Fibroblast of lung (primary cell): ENCODE results near the gene RAPGEF2. TPM values are rescaled to one million over a fixed set of nuclear protein-coding genes. Genes with fewer than 3 reads are reported as not detected.
A peak's percentile ranks its signal among the peaks of the same experiment; 100 is the strongest.

ENCODE experiments used
- DNase-seq, 2 donors: peaks; one replicate each; pipeline versions ENCODE4 v3.0.0 to v3.0.0-alpha.2; 2010; ENCODE audit warnings: low read depth in 2 of 2
- H2AFZ ChIP-seq: 2 replicates; pipeline ENCODE4 v1.5.1; 2012; ENCODE audit warnings: low read length, control low read depth, inconsistent platforms
- H3K27ac ChIP-seq: 2 replicates; pipeline ENCODE4 v1.5.1; 2011; ENCODE audit warnings: low read length, control low read depth; ENCODE audit not compliant: insufficient read depth
- H3K27me3 ChIP-seq: 2 replicates; pipeline ENCODE4 v1.5.1; 2011; ENCODE audit warnings: mild to moderate bottlenecking, low read length; ENCODE audit not compliant: control insufficient read depth, insufficient read depth
- H3K36me3 ChIP-seq: 2 replicates; pipeline ENCODE4 v1.5.1; 2011; ENCODE audit warnings: low read length; ENCODE audit not compliant: control insufficient read depth, insufficient read depth
- H3K4me1 ChIP-seq: 2 replicates; pipeline ENCODE4 v1.5.1; 2011; ENCODE audit warnings: low read length; ENCODE audit not compliant: control insufficient read depth, insufficient read depth; ENCODE audit errors: extremely low read depth
- H3K4me2 ChIP-seq: 2 replicates; pipeline ENCODE4 v1.5.1; 2011; ENCODE audit warnings: low read length, control low read depth; ENCODE audit not compliant: insufficient read depth; ENCODE audit errors: extremely low read depth
- H3K4me3 ChIP-seq, 4 experiments: fragments of 200-600 bp in 1 of 4; sonication (generic) in 1 of 4; replicated peaks in 1 of 4; 2 replicates each; pipeline ENCODE4 v1.5.1; 2011 to 2016; ENCODE audit warnings: low read length in 4 of 4, low read depth in 3 of 4, mild to moderate bottlenecking in 3 of 4, control low read depth in 2 of 4, inconsistent platforms in 1 of 4, mixed read lengths in 1 of 4; ENCODE audit not compliant: insufficient read depth in 1 of 4; ENCODE audit errors: control extremely low read depth in 1 of 4
- H3K79me2 ChIP-seq: 2 replicates; pipeline ENCODE4 v1.5.1; 2012; ENCODE audit warnings: mild to moderate bottlenecking, low read length, inconsistent platforms; ENCODE audit not compliant: control insufficient read depth, insufficient read depth
- H3K9ac ChIP-seq: 2 replicates; pipeline ENCODE4 v1.5.1; 2011; ENCODE audit warnings: mild to moderate bottlenecking, low read length, control low read depth; ENCODE audit not compliant: insufficient read depth
- H3K9me3 ChIP-seq: 2 replicates; pipeline ENCODE4 v1.5.1; 2012; ENCODE audit warnings: low read depth, low read length; ENCODE audit not compliant: control insufficient read depth, insufficient read depth
- H4K20me1 ChIP-seq: 2 replicates; pipeline ENCODE4 v1.5.1; 2011; ENCODE audit warnings: low read length; ENCODE audit not compliant: control insufficient read depth, insufficient read depth; ENCODE audit errors: extremely low read depth
- EZH2 ChIP-seq: IDR thresholded peaks from 2 replicates; pipeline ENCODE4 v1.5.1; 2012; ENCODE audit warnings: low read length, control low read depth, mild to moderate bottlenecking; ENCODE audit errors: missing control alignments
- polyA plus RNA-seq, 2 donors: library from polyadenylated mRNA; depleted of rRNA in 1 of 2; stranded (reverse) in 1 of 2; unstranded in 1 of 2; fragments of >200 nt; gene quantifications; 2 replicates each; pipeline ENCODE4 v1.2.1, GENCODE V29; 2011 to 2012; ENCODE audit warnings: missing spikeins in 1 of 2
- total RNA-seq: library from RNA; depleted of rRNA; stranded (reverse); fragments of >200 nt; gene quantifications from 2 replicates; pipeline ENCODE4 v1.2.1, GENCODE V29; 2014
- TF ChIP-seq, protein P1 (sequence below), 2 donors: IDR thresholded peaks in 1 of 2; conservative IDR thresholded peaks in 1 of 2; 1 replicate in 1 of 2; 2 replicates in 1 of 2; pipeline ENCODE4 v1.5.1; 2011 to 2012; ENCODE audit warnings: low read length in 2 of 2, control low read depth in 1 of 2, inconsistent platforms in 1 of 2, low read depth in 1 of 2, mild to moderate bottlenecking in 1 of 2

The RAPGEF2 gene
- total and polyA plus RNA-seq, 2 donors (not counting 1 experiment from before 2014, with no cell fraction given) = 45.5 to 58.5 TPM

DNA sequence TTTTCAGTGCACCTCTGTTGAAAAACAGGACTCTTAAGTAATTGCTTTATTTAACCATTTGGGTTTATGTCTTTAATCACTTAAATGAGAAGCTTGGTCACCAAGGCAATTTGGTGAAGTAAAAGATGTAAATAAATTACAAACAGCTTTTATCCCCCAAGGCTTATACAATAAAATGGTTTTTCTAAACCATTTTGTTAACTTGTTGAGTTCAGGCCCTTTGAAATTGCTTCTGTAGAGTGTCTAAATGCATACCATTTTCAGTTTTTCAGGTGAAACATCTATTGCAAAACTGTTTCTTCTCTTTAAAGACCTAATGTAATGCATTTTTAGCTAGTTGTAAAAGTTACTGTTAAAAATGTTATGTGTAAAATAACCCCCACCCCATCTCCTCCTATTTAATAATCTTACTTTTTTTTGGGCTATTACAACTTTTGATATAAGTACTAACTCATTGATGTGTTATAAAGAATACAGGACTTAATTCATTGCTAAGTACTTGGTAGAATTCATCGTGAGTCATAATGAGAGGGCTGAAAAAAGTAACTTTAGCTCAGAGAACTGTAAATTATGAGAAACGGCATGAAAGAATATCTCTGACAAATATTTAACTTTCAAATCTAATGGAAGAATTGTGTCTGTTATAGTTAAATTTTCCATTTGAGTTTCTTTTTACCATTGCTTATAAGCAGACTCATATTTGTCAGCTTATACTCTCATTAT is 4.5 kb downstream of the RAPGEF2 start:
- peak; percentile 12 to 53 for DNase-seq
- Histone ChIP-seq H3K9me3 (no peaks in the 10 kb centered on the region), H3K27me3 (no peaks in the 10 kb centered on the region), H3K36me3 (no peaks in the 10 kb centered on the region), H3K4me3 (no peak overlapping the region), H3K4me2 (peak overlapping the region; percentile 42), H2AFZ (no peak overlapping the region), H4K20me1 (no peaks in the 10 kb centered on the region), H3K79me2 (peaks cover 41% of the 10 kb centered on the region), H3K9ac (no peak overlapping the region), H3K27ac (no peak overlapping the region), H3K4me1 (peaks cover 8% of the 10 kb centered on the region)
- TF ChIP-seq, protein P1, sequence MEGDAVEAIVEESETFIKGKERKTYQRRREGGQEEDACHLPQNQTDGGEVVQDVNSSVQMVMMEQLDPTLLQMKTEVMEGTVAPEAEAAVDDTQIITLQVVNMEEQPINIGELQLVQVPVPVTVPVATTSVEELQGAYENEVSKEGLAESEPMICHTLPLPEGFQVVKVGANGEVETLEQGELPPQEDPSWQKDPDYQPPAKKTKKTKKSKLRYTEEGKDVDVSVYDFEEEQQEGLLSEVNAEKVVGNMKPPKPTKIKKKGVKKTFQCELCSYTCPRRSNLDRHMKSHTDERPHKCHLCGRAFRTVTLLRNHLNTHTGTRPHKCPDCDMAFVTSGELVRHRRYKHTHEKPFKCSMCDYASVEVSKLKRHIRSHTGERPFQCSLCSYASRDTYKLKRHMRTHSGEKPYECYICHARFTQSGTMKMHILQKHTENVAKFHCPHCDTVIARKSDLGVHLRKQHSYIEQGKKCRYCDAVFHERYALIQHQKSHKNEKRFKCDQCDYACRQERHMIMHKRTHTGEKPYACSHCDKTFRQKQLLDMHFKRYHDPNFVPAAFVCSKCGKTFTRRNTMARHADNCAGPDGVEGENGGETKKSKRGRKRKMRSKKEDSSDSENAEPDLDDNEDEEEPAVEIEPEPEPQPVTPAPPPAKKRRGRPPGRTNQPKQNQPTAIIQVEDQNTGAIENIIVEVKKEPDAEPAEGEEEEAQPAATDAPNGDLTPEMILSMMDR (conservative IDR thresholded peaks at IDR 0.05 in 1 of 2, IDR thresholded peaks at IDR 0.05 in 1 of 2; ENCODE audit: low read depth in 1 of 2, low read length in 2 of 2) = no peak
- no peak for TF ChIP-seq EZH2

DNA sequence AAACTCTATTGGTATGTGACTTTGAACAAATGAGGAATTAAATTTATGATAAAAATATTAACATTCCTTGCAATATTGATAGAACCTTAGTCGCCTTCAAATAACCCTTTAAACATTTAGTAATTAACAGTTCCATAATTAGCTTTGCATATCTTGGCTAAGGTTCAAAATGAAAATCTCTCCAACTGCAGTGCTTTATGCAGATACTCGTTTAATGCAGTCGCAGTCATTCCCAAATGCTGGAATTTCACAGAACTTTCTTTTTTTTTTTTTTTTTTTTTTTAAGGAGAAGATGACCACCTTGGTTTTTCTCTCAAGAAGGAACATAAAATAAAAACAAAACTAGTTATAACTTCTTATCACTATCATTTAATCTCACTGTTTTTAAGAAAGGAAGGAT is 5.2 kb downstream of the RAPGEF2 start:
- Histone ChIP-seq H3K79me2 (peaks cover 41% of the 10 kb centered on the region), H3K9ac (no peak overlapping the region), H3K36me3 (no peaks in the 10 kb centered on the region), H3K27me3 (no peaks in the 10 kb centered on the region), H3K4me3 (no peak overlapping the region), H2AFZ (no peak overlapping the region), H3K4me2 (no peak overlapping the region), H3K27ac (no peak overlapping the region), H4K20me1 (no peaks in the 10 kb centered on the region), H3K9me3 (no peaks in the 10 kb centered on the region), H3K4me1 (peaks cover 8% of the 10 kb centered on the region)
- no peak for DNase-seq
- TF ChIP-seq, protein P1 (conservative IDR thresholded peaks at IDR 0.05 in 1 of 2, IDR thresholded peaks at IDR 0.05 in 1 of 2; ENCODE audit: low read depth in 1 of 2, low read length in 2 of 2) = no peak
- no peak for TF ChIP-seq EZH2

DNA sequence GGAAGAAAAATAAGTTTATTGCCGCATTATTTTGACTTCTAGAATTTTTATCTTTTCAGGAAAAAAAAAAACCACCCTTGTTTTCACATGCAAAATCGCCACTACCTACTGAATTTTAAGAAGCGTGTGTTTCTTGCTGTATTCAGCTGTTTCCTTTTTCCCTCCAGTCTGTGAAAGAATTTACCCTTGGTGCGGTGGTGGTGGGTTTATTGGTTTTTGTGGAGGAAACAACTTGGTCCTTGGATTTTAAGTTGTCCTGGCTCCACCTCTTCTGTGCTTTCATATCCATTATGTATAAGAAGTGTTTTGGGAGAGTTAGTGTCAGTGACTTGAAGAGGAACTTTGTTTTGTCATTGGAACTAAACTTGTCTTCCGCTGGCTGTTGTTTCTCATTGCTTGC is 8.1 kb downstream of the RAPGEF2 start:
- DNase-seq = no peak
- H3K4me2 ChIP-seq = no peak overlapping the region
- H3K27ac ChIP-seq = no peak overlapping the region
- H2AFZ ChIP-seq = no peak overlapping the region
- no peak overlapping the region for H3K4me3 ChIP-seq
- peaks cover 24% of the 10 kb centered on the region for H3K79me2 ChIP-seq
- no peaks in the 10 kb centered on the region for H3K27me3 ChIP-seq
- TF ChIP-seq, protein P1 (conservative IDR thresholded peaks at IDR 0.05 in 1 of 2, IDR thresholded peaks at IDR 0.05 in 1 of 2; ENCODE audit: low read depth in 1 of 2, low read length in 2 of 2) = no peak
- TF ChIP-seq EZH2 = no peak
- no peaks in the 10 kb centered on the region for H3K9me3 ChIP-seq
- no peaks in the 10 kb centered on the region for H3K36me3 ChIP-seq
- no peaks in the 10 kb centered on the region for H4K20me1 ChIP-seq
- peaks cover 7% of the 10 kb centered on the region for H3K4me1 ChIP-seq
- no peak overlapping the region for H3K9ac ChIP-seq
